Choroid plexus epithelial cell (primary cell): Measurements from ENCODE around the gene TMEM156.

ENCODE experiments used
- DNase-seq: peaks from one replicate; pipeline ENCODE4 v3.0.0-alpha.2; 2010; ENCODE audit warnings: low read depth
- H3K4me3 ChIP-seq: 2 replicates; pipeline ENCODE4 v1.5.1; 2011; ENCODE audit warnings: low read depth, mild to moderate bottlenecking, control low read depth, low read length, moderate library complexity
- CTCF ChIP-seq: conservative IDR thresholded peaks from 2 replicates; pipeline ENCODE4 v1.5.1; 2011; ENCODE audit warnings: low read depth, mild to moderate bottlenecking, control low read depth, inconsistent platforms, low read length, moderate library complexity

TMEM156 gene

DNA sequence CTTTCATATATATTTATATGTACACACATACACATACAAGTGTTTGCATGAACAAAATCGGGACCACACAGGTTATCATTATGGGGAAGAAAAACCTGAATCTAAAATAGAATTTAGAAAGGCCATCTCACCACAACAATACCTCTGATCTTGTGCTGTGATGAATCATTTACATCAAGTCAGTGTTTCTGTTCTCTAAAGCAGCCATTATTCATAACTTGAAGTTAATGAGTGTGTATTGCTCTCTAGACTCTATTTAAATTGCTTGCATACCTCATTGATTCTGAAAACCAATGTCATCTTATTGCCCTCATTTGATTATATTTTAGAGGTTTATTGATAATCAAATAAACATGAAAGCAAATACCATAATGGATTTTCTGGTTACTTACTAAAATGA lies 93.0 kb downstream of the TMEM156 start:
- DNase-seq = no peak
- TF ChIP-seq CTCF = no peak

GRCh38 chr4:38935391-38936073 lies 96.7 kb downstream of the TMEM156 start:
- H3K4me3 ChIP-seq = no peak overlapping the region
- TF ChIP-seq CTCF = no peak
- DNase-seq = no peak

More for the DNA sequence above, 93.0 kb downstream of the TMEM156 start:
- H3K4me3 ChIP-seq = no peak overlapping the region

DNA sequence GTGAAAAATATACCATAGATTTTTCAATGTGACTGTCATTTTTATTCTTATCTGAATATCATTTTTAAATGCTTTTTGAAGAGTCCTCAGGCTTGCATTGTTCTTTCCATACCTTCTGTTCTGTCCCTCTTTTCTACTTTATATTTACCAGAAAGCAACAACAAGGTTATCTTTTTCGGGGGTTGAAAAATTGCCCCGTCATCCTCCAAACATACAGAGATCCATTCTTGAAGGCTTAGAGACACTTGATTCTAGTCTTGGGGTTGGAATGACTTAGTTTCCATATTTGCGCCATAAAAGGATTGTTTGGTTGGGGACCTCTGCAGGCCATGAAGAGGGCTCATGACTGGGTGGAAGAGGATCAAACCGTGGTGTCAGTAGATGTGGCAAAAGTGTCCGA lies 101.1 kb downstream of the TMEM156 start:
- no peak overlapping the region for H3K4me3 ChIP-seq
- DNase-seq = no peak
- no peak for TF ChIP-seq CTCF

GRCh38 chr4:38930707-38931106 lies 101.5 kb downstream of the TMEM156 start:
- no peak for DNase-seq
- no peak for TF ChIP-seq CTCF
- H3K4me3 ChIP-seq = no peak overlapping the region

DNA sequence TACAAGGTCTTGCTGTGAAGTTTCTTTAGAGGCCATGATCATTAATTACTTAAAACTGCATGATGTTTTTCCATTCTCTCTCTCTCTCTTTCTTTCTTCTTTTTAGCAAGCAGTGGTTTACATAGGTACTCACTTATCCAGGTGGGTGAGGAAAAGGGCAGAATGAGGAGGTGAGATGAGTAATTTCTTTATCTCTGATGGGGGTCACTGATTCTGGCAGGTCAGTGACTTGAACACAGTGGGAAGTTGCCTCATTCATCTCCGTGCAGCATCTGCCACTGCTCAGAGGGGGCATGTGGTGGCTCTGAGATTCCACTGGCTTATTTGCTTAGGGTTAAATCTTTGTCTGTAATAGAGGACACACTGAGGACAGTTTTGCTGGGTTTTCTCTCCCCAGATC lies 102.0 kb downstream of the TMEM156 start:
- no peak for DNase-seq
- no peak overlapping the region for H3K4me3 ChIP-seq
- no peak for TF ChIP-seq CTCF

- no peak overlapping the region for H3K4me3 ChIP-seq
- DNase-seq = no peak
- TF ChIP-seq CTCF = no peak
Measured at GRCh38 chr4:38928974-38929373, 103.2 kb downstream of the TMEM156 start.

DNA sequence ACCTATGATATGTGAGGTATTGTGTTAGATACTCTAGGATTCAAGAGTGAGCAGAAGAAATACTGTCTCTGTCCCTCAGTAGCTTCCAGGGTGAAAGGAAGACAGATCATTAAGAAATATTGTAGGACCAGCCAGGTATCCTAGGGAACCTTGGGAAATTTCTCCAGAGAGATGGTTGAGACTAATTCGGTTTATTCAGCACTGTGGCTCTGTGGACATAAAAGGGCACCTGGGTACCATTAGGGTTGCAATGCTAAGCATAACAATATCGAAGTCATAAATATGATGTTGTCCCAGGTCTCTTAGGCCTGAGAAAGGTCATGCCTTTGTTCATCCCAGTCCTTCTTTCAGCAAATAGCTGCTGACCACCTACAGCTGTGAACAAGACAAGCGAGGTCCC lies 103.6 kb downstream of the TMEM156 start:
- H3K4me3 ChIP-seq = no peak overlapping the region
- no peak for DNase-seq
- no peak for TF ChIP-seq CTCF
